ENCODE data around the gene IGFLR1. TPM values are rescaled to one million over a fixed set of nuclear protein-coding genes. Genes with fewer than 3 reads are reported as not detected.

IGFLR1 gene
- total and polyA plus RNA-seq, 2 of the 4 experiments (the other 2 are of a cell fraction) = 0.72 to 2.7 TPM

DNA sequence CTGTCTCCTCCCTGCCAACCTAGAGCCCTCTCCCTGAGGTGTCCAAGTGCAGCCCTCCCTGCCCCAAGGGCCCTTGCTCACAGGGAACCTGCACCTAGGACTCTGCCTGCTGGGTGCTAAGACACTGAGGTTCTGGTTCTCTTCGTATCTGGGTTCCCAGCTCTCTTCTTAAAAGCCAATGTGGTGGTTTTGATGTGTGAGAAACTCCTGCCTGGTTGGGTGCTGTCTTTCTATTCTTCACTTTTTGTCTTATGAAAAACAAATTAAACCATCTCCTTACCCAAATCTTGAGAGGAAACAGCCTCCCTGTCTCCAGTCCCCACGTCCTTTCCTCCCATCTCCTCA is 28.8 kb downstream of the IGFLR1 start (continued):
- no peak for TF ChIP-seq RAD21 (IDR thresholded peaks at IDR 0.05; ENCODE audit: low read length)
- no peak for TF ChIP-seq RFX5 (IDR thresholded peaks at IDR 0.05; ENCODE audit: low read depth, low read length)
- TF ChIP-seq POLR2A (IDR thresholded peaks at IDR 0.05; ENCODE audit: low read depth, low read length) = no peak

DNA sequence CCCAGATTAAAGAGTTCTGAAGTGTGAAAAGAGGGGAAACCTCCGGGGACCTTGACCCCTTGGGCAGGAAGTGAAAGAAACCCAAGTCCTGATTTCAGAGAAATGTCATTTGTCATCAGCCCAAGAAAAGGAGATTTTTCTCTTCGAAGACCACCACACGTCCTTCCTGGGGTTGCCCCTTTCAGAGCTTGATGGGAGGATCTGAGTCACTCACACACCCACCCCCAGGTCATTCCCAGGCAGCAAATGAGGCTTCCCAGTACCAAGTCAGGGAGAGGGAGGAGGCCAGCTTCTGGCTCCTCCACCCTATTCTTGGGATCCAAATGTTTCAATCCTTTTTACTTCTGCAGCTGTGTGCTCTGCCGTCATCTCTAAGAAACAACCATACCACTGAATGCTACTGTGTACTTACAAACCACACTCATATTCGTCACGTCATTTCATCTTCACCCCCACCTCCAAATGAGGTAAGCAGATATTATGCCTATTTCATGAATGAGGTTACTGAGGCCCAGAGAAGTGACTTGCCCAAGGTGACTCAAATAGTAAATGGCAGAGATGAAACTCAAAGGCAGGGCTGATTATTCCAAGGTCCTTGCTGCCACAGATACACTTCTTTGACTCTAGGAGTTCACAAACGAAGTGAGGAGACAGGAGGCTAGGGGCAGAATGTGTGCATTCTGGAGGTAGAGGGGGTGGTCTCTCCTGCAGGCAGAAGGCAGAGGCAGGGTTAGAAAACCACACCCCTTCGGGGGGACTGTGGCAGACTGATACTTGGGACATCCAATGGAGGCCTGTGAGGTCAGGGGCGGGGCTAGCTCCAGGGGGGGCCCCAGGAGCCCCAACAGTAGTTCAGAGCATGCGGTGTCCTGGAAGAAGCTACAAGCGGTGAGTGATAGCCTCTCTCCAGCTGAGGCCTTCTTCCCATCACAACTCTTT is 29.4 kb downstream of the IGFLR1 start:
- H3K27me3 ChIP-seq (ENCODE audit: control insufficient read depth, insufficient read depth, low read length) = no peaks in the 10 kb centered on the region
- no peak overlapping the region for H3K23ac ChIP-seq (ENCODE audit: low read depth, low read length)
- H3K27ac ChIP-seq (ENCODE audit: insufficient read depth, low read length) = no peak overlapping the region
- no peak overlapping the region for H3K18ac ChIP-seq (ENCODE audit: low read depth, low read length)
- no peaks in the 10 kb centered on the region for H4K20me1 ChIP-seq (ENCODE audit: insufficient read depth, low read length)
- no peak overlapping the region for H4K8ac ChIP-seq (ENCODE audit: low read depth in 2 of 2, low read length in 2 of 2)
- CTCF ChIA-PET = no interaction called here
- ATAC-seq (ENCODE audit: low read depth) (no peak), DNase-seq (no peak)
- no peaks in the 10 kb centered on the region for H3K9me1 ChIP-seq (ENCODE audit: insufficient read depth, low read length)
- H3K9ac ChIP-seq (ENCODE audit: low read depth, low read length) = no peak overlapping the region
- H3K14ac ChIP-seq (replicated peaks; ENCODE audit: low read depth, low read length) = no peak overlapping the region
- H2BK15ac ChIP-seq (ENCODE audit: low read depth, low read length) = no peak overlapping the region
- dilution Hi-C loops (cut with HindIII; ENCODE audit: low sequenced_read_pairs, unreplicated experiment) (no loop called here), intact Hi-C loops (cut with micrococcal nuclease) (no loop called here), in situ Hi-C loops (cut with MboI; ENCODE audit: low sequenced_read_pairs) (no loop called here)
- POLR2A ChIA-PET (ENCODE audit: unreplicated experiment) = no interaction called here
- BruUV-seq (replicated peaks) = no TSS peak
- H4K5ac ChIP-seq (ENCODE audit: low read depth, low read length) = no peak overlapping the region
- TF ChIP-seq MXI1 (IDR thresholded peaks at IDR 0.05; ENCODE audit: borderline replicate concordance, low read depth, low read length) = no peak
- TF ChIP-seq, protein P1, sequence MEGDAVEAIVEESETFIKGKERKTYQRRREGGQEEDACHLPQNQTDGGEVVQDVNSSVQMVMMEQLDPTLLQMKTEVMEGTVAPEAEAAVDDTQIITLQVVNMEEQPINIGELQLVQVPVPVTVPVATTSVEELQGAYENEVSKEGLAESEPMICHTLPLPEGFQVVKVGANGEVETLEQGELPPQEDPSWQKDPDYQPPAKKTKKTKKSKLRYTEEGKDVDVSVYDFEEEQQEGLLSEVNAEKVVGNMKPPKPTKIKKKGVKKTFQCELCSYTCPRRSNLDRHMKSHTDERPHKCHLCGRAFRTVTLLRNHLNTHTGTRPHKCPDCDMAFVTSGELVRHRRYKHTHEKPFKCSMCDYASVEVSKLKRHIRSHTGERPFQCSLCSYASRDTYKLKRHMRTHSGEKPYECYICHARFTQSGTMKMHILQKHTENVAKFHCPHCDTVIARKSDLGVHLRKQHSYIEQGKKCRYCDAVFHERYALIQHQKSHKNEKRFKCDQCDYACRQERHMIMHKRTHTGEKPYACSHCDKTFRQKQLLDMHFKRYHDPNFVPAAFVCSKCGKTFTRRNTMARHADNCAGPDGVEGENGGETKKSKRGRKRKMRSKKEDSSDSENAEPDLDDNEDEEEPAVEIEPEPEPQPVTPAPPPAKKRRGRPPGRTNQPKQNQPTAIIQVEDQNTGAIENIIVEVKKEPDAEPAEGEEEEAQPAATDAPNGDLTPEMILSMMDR (conservative IDR thresholded peaks at IDR 0.05; ENCODE audit: low read depth, low read length) = no peak
- TF ChIP-seq FOS (IDR thresholded peaks at IDR 0.05; ENCODE audit: low read depth, low read length) = no peak
- no peak for TF ChIP-seq MAFK (IDR thresholded peaks at IDR 0.05; ENCODE audit: low read depth, low read length)
- TF ChIP-seq, protein P2, sequence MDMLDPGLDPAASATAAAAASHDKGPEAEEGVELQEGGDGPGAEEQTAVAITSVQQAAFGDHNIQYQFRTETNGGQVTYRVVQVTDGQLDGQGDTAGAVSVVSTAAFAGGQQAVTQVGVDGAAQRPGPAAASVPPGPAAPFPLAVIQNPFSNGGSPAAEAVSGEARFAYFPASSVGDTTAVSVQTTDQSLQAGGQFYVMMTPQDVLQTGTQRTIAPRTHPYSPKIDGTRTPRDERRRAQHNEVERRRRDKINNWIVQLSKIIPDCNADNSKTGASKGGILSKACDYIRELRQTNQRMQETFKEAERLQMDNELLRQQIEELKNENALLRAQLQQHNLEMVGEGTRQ (IDR thresholded peaks at IDR 0.05; ENCODE audit: low read depth, low read length) = no peak
- no peak overlapping the region for H3K56ac ChIP-seq (ENCODE audit: extremely low read depth, insufficient read depth, low read length)
- no peaks in the 10 kb centered on the region for H3K9me3 ChIP-seq (ENCODE audit: control insufficient read depth, insufficient read depth, low read length)
- H2AFZ ChIP-seq (replicated peaks; ENCODE audit: low read length, poor library complexity) = no peak overlapping the region
- no peak overlapping the region for H2AK5ac ChIP-seq (ENCODE audit: low read depth, low read length)
- H3K36me3 ChIP-seq (ENCODE audit: control insufficient read depth, insufficient read depth, low read length) = no peaks in the 10 kb centered on the region
- H4K91ac ChIP-seq (ENCODE audit: insufficient read depth, low read depth, low read length) = no peak overlapping the region
- no peak overlapping the region for H3K4me3 ChIP-seq (ENCODE audit: insufficient read depth, low read depth, low read length)
- peaks cover 0 to 10% of the 10 kb centered on the region in 2 experiments; a peak in 1 of 4 replicates for H3K79me1 ChIP-seq (ENCODE audit: low read depth in 1 of 2, low read length in 2 of 2)
- no peak overlapping the region for H2BK20ac ChIP-seq (ENCODE audit: low read depth, low read length)
- no peak overlapping the region for H3K4me2 ChIP-seq (ENCODE audit: low read depth, low read length)
- H2BK5ac ChIP-seq (ENCODE audit: low read depth, low read length, poor library complexity, severe bottlenecking) = no peak overlapping the region
- WGBS, 2 experiments (ENCODE audit: extremely low coverage in 2 of 2, insufficient read length in 1 of 2) = 67% methylated on average over 1 of the region's 11 CpGs; no CpG with 5 or more reads in 1 of the 2 experiments
- H2AK9ac ChIP-seq (replicated peaks; ENCODE audit: low read depth, low read length, poor library complexity) = no peak overlapping the region
- no peak overlapping the region for H3K4ac ChIP-seq (ENCODE audit: low read depth, low read length)
- H3K4me1 ChIP-seq (ENCODE audit: control insufficient read depth, insufficient read depth, low read length) = peaks cover 8% of the 10 kb centered on the region
- no peak overlapping the region for H2BK120ac ChIP-seq (ENCODE audit: low read depth, low read length)
